ENCODE data around the gene EXOSC5. TPM values are rescaled to one million over a fixed set of nuclear protein-coding genes. Genes with fewer than 3 reads are reported as not detected.
A peak's percentile ranks its signal among the peaks of the same experiment; 100 is the strongest.

EXOSC5 gene
- total and polyA plus RNA-seq, 9 of the 15 experiments (the other 6 are each of a cell fraction or from before 2014, with no cell fraction given): 10.9 to 75.5 (median 37.8) TPM

DNA sequence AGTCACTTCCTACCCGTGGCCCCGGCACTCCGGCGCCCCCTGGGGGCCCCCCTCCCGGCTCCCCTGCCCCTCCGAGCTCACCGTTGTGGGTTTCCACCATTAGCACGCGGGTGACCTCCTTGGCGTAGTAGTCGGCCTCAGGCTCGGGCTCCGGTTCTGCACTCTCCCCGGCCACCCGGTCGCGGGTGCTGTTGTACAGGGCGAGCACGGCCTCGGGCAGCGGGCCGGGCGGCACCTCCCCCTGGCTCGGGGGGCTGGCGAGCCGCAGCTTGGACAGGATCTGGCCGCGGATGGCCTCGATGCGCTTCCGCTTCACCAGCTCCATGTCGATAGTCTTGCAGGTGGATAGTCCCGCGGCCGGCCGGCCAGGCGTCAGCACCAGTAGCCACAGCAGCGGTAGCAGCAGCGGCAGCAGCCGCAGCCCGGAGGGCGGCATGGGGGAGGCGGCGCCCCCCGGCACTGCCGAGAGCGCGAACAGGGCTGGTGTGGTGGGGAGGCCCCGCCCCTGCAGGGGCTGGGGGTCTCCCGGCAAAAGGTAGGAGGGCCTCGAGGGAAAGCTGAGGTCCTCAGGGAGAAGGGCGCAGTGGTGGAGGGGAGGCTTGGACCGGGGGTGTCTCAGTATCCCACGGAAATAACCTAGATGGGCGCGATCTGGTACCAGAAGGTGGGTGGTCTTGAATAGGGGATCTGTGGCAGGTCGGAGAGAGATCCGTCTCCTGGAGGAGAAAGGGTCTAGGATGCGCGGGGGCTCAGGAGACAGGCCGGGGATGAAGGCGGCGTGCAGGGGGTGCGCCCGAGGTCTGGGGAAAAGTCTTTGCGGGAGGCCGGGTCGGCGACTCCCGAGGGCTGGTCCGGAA is 44.3 kb downstream of the EXOSC5 start (continued):
- TF ChIP-seq, protein P1, sequence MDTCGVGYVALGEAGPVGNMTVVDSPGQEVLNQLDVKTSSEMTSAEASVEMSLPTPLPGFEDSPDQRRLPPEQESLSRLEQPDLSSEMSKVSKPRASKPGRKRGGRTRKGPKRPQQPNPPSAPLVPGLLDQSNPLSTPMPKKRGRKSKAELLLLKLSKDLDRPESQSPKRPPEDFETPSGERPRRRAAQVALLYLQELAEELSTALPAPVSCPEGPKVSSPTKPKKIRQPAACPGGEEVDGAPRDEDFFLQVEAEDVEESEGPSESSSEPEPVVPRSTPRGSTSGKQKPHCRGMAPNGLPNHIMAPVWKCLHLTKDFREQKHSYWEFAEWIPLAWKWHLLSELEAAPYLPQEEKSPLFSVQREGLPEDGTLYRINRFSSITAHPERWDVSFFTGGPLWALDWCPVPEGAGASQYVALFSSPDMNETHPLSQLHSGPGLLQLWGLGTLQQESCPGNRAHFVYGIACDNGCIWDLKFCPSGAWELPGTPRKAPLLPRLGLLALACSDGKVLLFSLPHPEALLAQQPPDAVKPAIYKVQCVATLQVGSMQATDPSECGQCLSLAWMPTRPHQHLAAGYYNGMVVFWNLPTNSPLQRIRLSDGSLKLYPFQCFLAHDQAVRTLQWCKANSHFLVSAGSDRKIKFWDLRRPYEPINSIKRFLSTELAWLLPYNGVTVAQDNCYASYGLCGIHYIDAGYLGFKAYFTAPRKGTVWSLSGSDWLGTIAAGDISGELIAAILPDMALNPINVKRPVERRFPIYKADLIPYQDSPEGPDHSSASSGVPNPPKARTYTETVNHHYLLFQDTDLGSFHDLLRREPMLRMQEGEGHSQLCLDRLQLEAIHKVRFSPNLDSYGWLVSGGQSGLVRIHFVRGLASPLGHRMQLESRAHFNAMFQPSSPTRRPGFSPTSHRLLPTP (IDR thresholded peaks at IDR 0.05; ENCODE audit: borderline replicate concordance, extremely low read depth, insufficient read length): peak; percentile 58
- TF ChIP-seq RBFOX2 (IDR thresholded peaks at IDR 0.05; ENCODE audit: low read depth, low read length) (peak; percentile 79), POLR3G (IDR thresholded peaks at IDR 0.05; ENCODE audit: extremely low read depth, insufficient read length, insufficient replicate concordance) (no peak), PHB2 (IDR thresholded peaks at IDR 0.05; ENCODE audit: low read depth) (no peak), KDM2B (CRISPR knock-in tag; IDR thresholded peaks at IDR 0.05) (0 out of 2 replicates have a peak, but pooled peaks have one; percentile 17), CXXC5 (CRISPR knock-in tag; IDR thresholded peaks at IDR 0.05) (peak; percentile 64), IRF2 (CRISPR knock-in tag; IDR thresholded peaks at IDR 0.05) (no peak), SLC30A9 (CRISPR knock-in tag; IDR thresholded peaks at IDR 0.05) (no peak), BRD4 (IDR thresholded peaks at IDR 0.05) (peak; percentile 77; the same call in 1 of the 2 replicates), ZNF316 (IDR thresholded peaks at IDR 0.05) (no peak), ZBTB17 (CRISPR knock-in tag; IDR thresholded peaks at IDR 0.05) (no peak)
- TF ChIP-seq, protein P2, sequence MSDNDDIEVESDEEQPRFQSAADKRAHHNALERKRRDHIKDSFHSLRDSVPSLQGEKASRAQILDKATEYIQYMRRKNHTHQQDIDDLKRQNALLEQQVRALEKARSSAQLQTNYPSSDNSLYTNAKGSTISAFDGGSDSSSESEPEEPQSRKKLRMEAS (CRISPR knock-in tag; IDR thresholded peaks at IDR 0.05): peak; percentile 76
- TF ChIP-seq, protein P3, sequence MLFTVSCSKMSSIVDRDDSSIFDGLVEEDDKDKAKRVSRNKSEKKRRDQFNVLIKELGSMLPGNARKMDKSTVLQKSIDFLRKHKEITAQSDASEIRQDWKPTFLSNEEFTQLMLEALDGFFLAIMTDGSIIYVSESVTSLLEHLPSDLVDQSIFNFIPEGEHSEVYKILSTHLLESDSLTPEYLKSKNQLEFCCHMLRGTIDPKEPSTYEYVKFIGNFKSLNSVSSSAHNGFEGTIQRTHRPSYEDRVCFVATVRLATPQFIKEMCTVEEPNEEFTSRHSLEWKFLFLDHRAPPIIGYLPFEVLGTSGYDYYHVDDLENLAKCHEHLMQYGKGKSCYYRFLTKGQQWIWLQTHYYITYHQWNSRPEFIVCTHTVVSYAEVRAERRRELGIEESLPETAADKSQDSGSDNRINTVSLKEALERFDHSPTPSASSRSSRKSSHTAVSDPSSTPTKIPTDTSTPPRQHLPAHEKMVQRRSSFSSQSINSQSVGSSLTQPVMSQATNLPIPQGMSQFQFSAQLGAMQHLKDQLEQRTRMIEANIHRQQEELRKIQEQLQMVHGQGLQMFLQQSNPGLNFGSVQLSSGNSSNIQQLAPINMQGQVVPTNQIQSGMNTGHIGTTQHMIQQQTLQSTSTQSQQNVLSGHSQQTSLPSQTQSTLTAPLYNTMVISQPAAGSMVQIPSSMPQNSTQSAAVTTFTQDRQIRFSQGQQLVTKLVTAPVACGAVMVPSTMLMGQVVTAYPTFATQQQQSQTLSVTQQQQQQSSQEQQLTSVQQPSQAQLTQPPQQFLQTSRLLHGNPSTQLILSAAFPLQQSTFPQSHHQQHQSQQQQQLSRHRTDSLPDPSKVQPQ (CRISPR knock-in tag; IDR thresholded peaks at IDR 0.05; ENCODE audit: borderline replicate concordance): no peak
- TF ChIP-seq, protein P4, sequence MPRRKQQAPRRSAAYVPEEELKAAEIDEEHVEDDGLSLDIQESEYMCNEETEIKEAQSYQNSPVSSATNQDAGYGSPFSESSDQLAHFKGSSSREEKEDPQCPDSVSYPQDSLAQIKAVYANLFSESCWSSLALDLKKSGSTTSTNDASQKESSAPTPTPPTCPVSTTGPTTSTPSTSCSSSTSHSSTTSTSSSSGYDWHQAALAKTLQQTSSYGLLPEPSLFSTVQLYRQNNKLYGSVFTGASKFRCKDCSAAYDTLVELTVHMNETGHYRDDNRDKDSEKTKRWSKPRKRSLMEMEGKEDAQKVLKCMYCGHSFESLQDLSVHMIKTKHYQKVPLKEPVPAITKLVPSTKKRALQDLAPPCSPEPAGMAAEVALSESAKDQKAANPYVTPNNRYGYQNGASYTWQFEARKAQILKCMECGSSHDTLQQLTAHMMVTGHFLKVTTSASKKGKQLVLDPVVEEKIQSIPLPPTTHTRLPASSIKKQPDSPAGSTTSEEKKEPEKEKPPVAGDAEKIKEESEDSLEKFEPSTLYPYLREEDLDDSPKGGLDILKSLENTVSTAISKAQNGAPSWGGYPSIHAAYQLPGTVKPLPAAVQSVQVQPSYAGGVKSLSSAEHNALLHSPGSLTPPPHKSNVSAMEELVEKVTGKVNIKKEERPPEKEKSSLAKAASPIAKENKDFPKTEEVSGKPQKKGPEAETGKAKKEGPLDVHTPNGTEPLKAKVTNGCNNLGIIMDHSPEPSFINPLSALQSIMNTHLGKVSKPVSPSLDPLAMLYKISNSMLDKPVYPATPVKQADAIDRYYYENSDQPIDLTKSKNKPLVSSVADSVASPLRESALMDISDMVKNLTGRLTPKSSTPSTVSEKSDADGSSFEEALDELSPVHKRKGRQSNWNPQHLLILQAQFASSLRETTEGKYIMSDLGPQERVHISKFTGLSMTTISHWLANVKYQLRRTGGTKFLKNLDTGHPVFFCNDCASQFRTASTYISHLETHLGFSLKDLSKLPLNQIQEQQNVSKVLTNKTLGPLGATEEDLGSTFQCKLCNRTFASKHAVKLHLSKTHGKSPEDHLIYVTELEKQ (CRISPR knock-in tag; IDR thresholded peaks at IDR 0.05): no peak
- TF ChIP-seq, protein P5, sequence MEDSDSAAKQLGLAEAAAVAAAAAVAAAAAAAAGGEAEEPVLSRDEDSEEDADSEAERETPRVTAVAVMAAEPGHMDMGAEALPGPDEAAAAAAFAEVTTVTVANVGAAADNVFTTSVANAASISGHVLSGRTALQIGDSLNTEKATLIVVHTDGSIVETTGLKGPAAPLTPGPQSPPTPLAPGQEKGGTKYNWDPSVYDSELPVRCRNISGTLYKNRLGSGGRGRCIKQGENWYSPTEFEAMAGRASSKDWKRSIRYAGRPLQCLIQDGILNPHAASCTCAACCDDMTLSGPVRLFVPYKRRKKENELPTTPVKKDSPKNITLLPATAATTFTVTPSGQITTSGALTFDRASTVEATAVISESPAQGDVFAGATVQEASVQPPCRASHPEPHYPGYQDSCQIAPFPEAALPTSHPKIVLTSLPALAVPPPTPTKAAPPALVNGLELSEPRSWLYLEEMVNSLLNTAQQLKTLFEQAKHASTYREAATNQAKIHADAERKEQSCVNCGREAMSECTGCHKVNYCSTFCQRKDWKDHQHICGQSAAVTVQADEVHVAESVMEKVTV (CRISPR knock-in tag; IDR thresholded peaks at IDR 0.05): no peak
